Posterior vena cava (tissue), 2 donors: Measurements from ENCODE around the gene MT1M. TPM values are rescaled to one million over a fixed set of nuclear protein-coding genes. Genes with fewer than 3 reads are reported as not detected.

Experiments
- total RNA-seq, 2 donors: library from RNA; stranded (reverse); fragmentation: NEBNext Ultra II Directional; extraction: Animal tissue kit (Norgen Biotek cat#: 25700); gene quantifications; one replicate each; pipeline ENCODE4 v1.2.1, GENCODE V29; 2021
- donor health status: DM: yes; HTN: yes; CAD: no.
- donor health status: DM: yes; HTN: yes; CAD: no.

MT1M gene
- total RNA-seq, 2 donors from 2014 or later: 82.2 to 146 TPM

Other genes starting within 250 kb of the MT1M start
- 100 to 1,000 TPM; 102 to 116 TPM for gene AMFR, start 207.1 kb upstream of the MT1M start, total RNA-seq
- gene NUDT21, start 181.3 kb upstream of the MT1M start, total RNA-seq: 10 to 100 TPM; 75.5 to 76.3 TPM
- gene OGFOD1, start 181.1 kb upstream of the MT1M start, total RNA-seq: 10 to 100 TPM; 33.8 to 35.2 TPM
- 10 to 100 TPM; 30.5 to 36.5 TPM for gene BBS2, start 112.6 kb upstream of the MT1M start, total RNA-seq
- gene MT4, start 67.6 kb upstream of the MT1M start, total RNA-seq: not detected
- not detected for gene MT3, start 43.1 kb upstream of the MT1M start, total RNA-seq
- gene MT2A, start 24.1 kb upstream of the MT1M start, total RNA-seq: 1,000 to 10,000 TPM in 1 of 2 donors, 100 to 1,000 TPM in 1; 643 to 1,788 TPM
- gene MT1E, start 6.9 kb upstream of the MT1M start, total RNA-seq: 100 to 1,000 TPM; 240 to 379 TPM
- gene MT1A, start 6.0 kb downstream of the MT1M start, total RNA-seq: 100 to 1,000 TPM in 1 of 2 donors, 10 to 100 TPM in 1; 52.7 to 104 TPM
- not detected for gene MT1B, start 19.2 kb downstream of the MT1M start, total RNA-seq
- gene MT1F, start 25.3 kb downstream of the MT1M start, total RNA-seq: 10 to 100 TPM in 1 of 2 donors, 1 to 10 TPM in 1; 9.1 to 10.6 TPM
- 10 to 100 TPM; 14.0 to 26.7 TPM for gene MT1G, start 35.4 kb downstream of the MT1M start, total RNA-seq
- gene MT1H, start 37.2 kb downstream of the MT1M start, total RNA-seq: 1 to 10 TPM in 1 of 2 donors, not detected in 1; 2.0 TPM
- gene MT1X, start 49.8 kb downstream of the MT1M start, total RNA-seq: 100 to 1,000 TPM; 459 to 753 TPM
- gene NUP93, start 97.5 kb downstream of the MT1M start, total RNA-seq: 10 to 100 TPM; 42.8 to 54.7 TPM
- not detected for gene SLC12A3, start 232.5 kb downstream of the MT1M start, total RNA-seq